ENCODE results near the gene PCNX2. TPM values are rescaled to one million over a fixed set of nuclear protein-coding genes. Genes with fewer than 3 reads are reported as not detected.

Gene PCNX2
- total and polyA plus RNA-seq, 9 donors: 5.7 to 26.0 (median 18.9) TPM

GRCh38 chr1:232956081-232956480 lies 339.4 kb downstream of the PCNX2 start:
- DNase-seq: no peak
- WGBS, 3 donors: 94 to 99% (median 96%) methylated on average over 6 of the region's 6 CpGs

DNA sequence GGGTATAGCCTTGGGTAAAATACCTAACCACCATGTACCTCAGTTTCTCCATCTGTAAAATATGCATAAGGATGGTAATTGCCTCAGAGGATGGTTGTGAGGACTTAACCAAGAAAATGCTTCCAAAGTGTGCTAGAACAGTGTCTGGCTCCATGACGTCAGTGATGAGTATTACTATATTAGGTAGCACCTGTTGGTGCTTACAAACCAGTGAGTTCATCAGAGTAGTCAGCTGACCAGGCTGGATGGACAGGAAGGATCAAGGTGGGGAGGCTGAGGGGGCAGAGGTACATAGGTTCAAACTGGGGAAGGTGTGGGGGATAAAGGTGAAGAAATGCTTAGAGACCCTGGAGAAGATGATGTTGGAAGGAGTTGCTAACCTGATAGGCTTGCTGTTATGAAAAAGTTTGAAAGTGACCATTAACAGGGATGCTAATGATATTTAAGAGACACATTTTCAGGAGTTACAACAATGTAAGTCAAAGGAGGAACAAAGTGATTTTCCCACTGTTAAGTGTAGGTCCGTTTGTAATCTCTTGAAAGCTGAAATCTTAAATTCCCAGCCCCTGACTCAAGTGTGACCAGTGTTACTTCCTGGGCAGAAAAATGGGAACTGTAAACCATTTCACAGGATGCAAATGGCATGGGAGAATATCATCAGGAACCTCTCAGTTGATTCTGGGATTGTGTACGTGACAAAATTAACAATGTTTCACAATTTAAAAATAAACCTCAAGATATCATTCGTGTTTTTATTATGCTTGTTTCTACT lies 340.7 kb downstream of the PCNX2 start:
- no peak overlapping the region for H3K4me3 ChIP-seq
- H3K4me1 ChIP-seq (ENCODE audit: insufficient read depth): peaks cover 3% of the 10 kb centered on the region
- peaks cover 0 to 7% of the 10 kb centered on the region in 2 donors for H3K9me3 ChIP-seq
- no peaks in the 10 kb centered on the region for H3K27me3 ChIP-seq
- DNase-seq: no peak
- 77 to 87% (median 79%) methylated on average over 4 of the region's 4 CpGs for WGBS, 3 donors
- TF ChIP-seq EP300 (IDR thresholded peaks at IDR 0.05) (no peak), CTCF (IDR thresholded peaks at IDR 0.05) (no peak), POLR2A (IDR thresholded peaks at IDR 0.05) (no peak)
- intact Hi-C loops (cut with DNase I): no loop called here
- H3K36me3 ChIP-seq: no peaks in the 10 kb centered on the region
- H3K27ac ChIP-seq: no peak overlapping the region

More at GRCh38 chr1:232956081-232956480, 339.4 kb downstream of the PCNX2 start:
- intact Hi-C loops (cut with DNase I): no loop called here
- no peaks in the 10 kb centered on the region for H3K27me3 ChIP-seq
- TF ChIP-seq POLR2A (IDR thresholded peaks at IDR 0.05) (no peak), CTCF (IDR thresholded peaks at IDR 0.05) (no peak), EP300 (IDR thresholded peaks at IDR 0.05) (no peak)
- H3K36me3 ChIP-seq: no peaks in the 10 kb centered on the region
- peaks cover 3% of the 10 kb centered on the region for H3K4me1 ChIP-seq (ENCODE audit: insufficient read depth)
- no peak overlapping the region for H3K27ac ChIP-seq
- peaks cover 0 to 7% of the 10 kb centered on the region in 2 donors for H3K9me3 ChIP-seq
- H3K4me3 ChIP-seq: no peak overlapping the region

GRCh38 chr1:232952514-232953499 lies 342.7 kb downstream of the PCNX2 start:
- no peaks in the 10 kb centered on the region for H3K36me3 ChIP-seq
- DNase-seq: no peak
- WGBS, 3 donors: 90% methylated on average over 2 of the region's 2 CpGs

More at GRCh38 chr1:232952514-232953499, 342.7 kb downstream of the PCNX2 start:
- H3K27me3 ChIP-seq: no peaks in the 10 kb centered on the region
- TF ChIP-seq CTCF (IDR thresholded peaks at IDR 0.05) (no peak), EP300 (IDR thresholded peaks at IDR 0.05) (no peak), POLR2A (IDR thresholded peaks at IDR 0.05) (no peak)
- H3K4me3 ChIP-seq: no peak overlapping the region
- H3K27ac ChIP-seq: no peak overlapping the region
- intact Hi-C loops (cut with DNase I): no loop called here
- peaks cover 3% of the 10 kb centered on the region for H3K4me1 ChIP-seq (ENCODE audit: insufficient read depth)
- no peaks in the 10 kb centered on the region for H3K9me3 ChIP-seq
